Mesenchymal stem cell (in vitro differentiated cells and primary cell): ENCODE data around the gene MSGN1.

Experiments
- DNase-seq: peaks from one replicate; pipeline ENCODE4 v3.0.0-alpha.2; 2013
- H2AFZ ChIP-seq: one replicate; pipeline ENCODE4 v1.6.1; 2013; ENCODE audit warnings: low read depth, mild to moderate bottlenecking, control low read depth, inconsistent platforms, low read length, moderate library complexity
- H2AK5ac ChIP-seq: 2 replicates; pipeline ENCODE4 v1.6.1; 2013; ENCODE audit warnings: low read length, moderate library complexity, mild to moderate bottlenecking, inconsistent platforms; ENCODE audit not compliant: severe bottlenecking
- H2BK120ac ChIP-seq: one replicate; pipeline ENCODE4 v1.6.1; 2013; ENCODE audit warnings: low read depth, mild to moderate bottlenecking, inconsistent platforms, low read length, moderate library complexity
- H2BK12ac ChIP-seq, 2 experiments: one replicate each; pipeline ENCODE4 v1.6.1; 2013; ENCODE audit warnings: inconsistent platforms in 2 of 2, low read length in 2 of 2, mild to moderate bottlenecking in 2 of 2, moderate library complexity in 2 of 2, control low read depth in 1 of 2
- H2BK15ac ChIP-seq: one replicate; pipeline ENCODE4 v1.6.1; 2013; ENCODE audit warnings: mild to moderate bottlenecking, low read depth, inconsistent platforms; ENCODE audit not compliant: poor library complexity, severe bottlenecking
- H2BK5ac ChIP-seq: 2 replicates; pipeline ENCODE4 v1.6.1; 2013; ENCODE audit warnings: low read depth, mild to moderate bottlenecking, low read length, control low read depth, inconsistent platforms; ENCODE audit not compliant: poor library complexity, severe bottlenecking
- H3K14ac ChIP-seq, 2 experiments: one replicate each; pipeline ENCODE4 v1.6.1; 2013; ENCODE audit warnings: inconsistent platforms in 2 of 2, low read length in 2 of 2, control low read depth in 1 of 2, mild to moderate bottlenecking in 1 of 2, moderate library complexity in 1 of 2
- H3K18ac ChIP-seq, 2 experiments: one replicate each; pipeline ENCODE4 v1.6.1; 2013; ENCODE audit warnings: inconsistent platforms in 2 of 2, low read length in 2 of 2, control low read depth in 1 of 2, low read depth in 1 of 2, mild to moderate bottlenecking in 1 of 2
- H3K23ac ChIP-seq, 2 experiments: one replicate each; pipeline ENCODE4 v1.6.1; 2013; ENCODE audit warnings: inconsistent platforms in 2 of 2, low read length in 2 of 2, mild to moderate bottlenecking in 2 of 2, moderate library complexity in 2 of 2, control low read depth in 1 of 2
- H3K27ac ChIP-seq: 2 replicates; pipeline ENCODE4 v1.5.1; 2013; ENCODE audit warnings: mild to moderate bottlenecking, moderate library complexity, low read length, control low read depth, inconsistent platforms; ENCODE audit not compliant: poor library complexity, severe bottlenecking
- H3K27me3 ChIP-seq, 2 experiments: 2 replicates each; pipeline versions ENCODE4 v1.6.1 to v1.7.0; 2013; ENCODE audit warnings: low read length in 2 of 2, mild to moderate bottlenecking in 2 of 2, moderate library complexity in 2 of 2, control low read depth in 1 of 2, inconsistent platforms in 1 of 2; ENCODE audit not compliant: control insufficient read depth in 1 of 2, insufficient read depth in 1 of 2
- H3K36me3 ChIP-seq, 2 experiments: 2 replicates each; pipeline versions ENCODE4 v1.6.1 to v1.7.0; 2013; ENCODE audit warnings: low read length in 2 of 2, control low read depth in 1 of 2, inconsistent platforms in 1 of 2, low read depth in 1 of 2, mild to moderate bottlenecking in 1 of 2; ENCODE audit not compliant: insufficient read depth in 2 of 2, control insufficient read depth in 1 of 2
- H3K4ac ChIP-seq, 2 experiments: one replicate each; pipeline ENCODE4 v1.6.1; 2013; ENCODE audit warnings: inconsistent platforms in 2 of 2, low read length in 2 of 2, mild to moderate bottlenecking in 2 of 2, moderate library complexity in 2 of 2, control low read depth in 1 of 2, low read depth in 1 of 2
- H3K4me1 ChIP-seq: 2 replicates; pipeline ENCODE4 v1.6.1; 2013; ENCODE audit warnings: low read depth, low read length, control low read depth; ENCODE audit not compliant: control insufficient read depth, insufficient read depth
- H3K4me2 ChIP-seq: 2 replicates; pipeline ENCODE4 v1.6.1; 2013; ENCODE audit warnings: low read length, mild to moderate bottlenecking, inconsistent platforms; ENCODE audit not compliant: poor library complexity, severe bottlenecking
- H3K4me3 ChIP-seq, 2 experiments: 2 replicates each; pipeline versions ENCODE4 v1.5.1 to v1.7.0; 2013; ENCODE audit warnings: low read length in 2 of 2, mild to moderate bottlenecking in 2 of 2, control low read depth in 1 of 2, low read depth in 1 of 2; ENCODE audit not compliant: insufficient read depth in 1 of 2
- H3K79me1 ChIP-seq: replicated peaks from 2 replicates; pipeline ENCODE4 v1.6.1; 2013; ENCODE audit warnings: mild to moderate bottlenecking, control low read depth, low read length, inconsistent platforms; ENCODE audit not compliant: poor library complexity, severe bottlenecking
- H3K9ac ChIP-seq: 2 replicates; pipeline ENCODE4 v1.7.0; 2013; ENCODE audit warnings: mild to moderate bottlenecking, low read length, moderate library complexity
- H3K9me3 ChIP-seq: 2 replicates; pipeline ENCODE4 v1.7.0; 2013; ENCODE audit warnings: mild to moderate bottlenecking, low read length; ENCODE audit not compliant: control insufficient read depth
- H4K8ac ChIP-seq: one replicate; pipeline ENCODE4 v1.6.1; 2013; ENCODE audit warnings: inconsistent platforms, mild to moderate bottlenecking, low read length, moderate library complexity
- H4K91ac ChIP-seq: one replicate; pipeline ENCODE4 v1.6.1; 2013; ENCODE audit warnings: mild to moderate bottlenecking, low read length, inconsistent platforms
- WGBS: methylation state at CpG from one replicate; pipeline ENCODE4 v1.1.7; 2013; ENCODE audit warnings: mixed read lengths; 5-methylcytosine and 5-hydroxymethylcytosine counted together

Gene MSGN1

DNA sequence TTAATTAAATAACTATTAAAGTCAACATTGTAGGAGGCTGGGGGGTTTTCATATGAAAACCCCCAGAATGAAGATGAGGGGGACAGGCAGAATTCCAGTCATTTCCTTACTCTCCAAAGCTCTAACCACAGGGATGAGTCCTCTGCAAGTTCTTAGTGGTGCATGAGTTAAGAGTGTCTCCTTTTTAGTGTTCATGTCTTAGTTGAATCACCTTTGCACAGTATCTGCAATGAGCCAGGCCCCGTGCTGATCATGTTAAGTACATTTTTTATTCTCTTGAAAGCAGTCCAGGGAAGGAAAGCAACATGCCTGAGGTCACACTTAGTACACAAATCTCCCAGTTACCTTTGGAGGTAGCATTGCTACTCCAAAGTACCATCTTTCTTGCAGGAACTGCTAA is 25.7 kb upstream of the MSGN1 start:
- Histone ChIP-seq H3K18ac (peak overlapping the region; percentile 46 to 67), H3K79me1 (no peaks in the 10 kb centered on the region), H2BK12ac (peak overlapping the region in 1 of 2 experiments; percentile 18), H2BK5ac (no peak overlapping the region), H3K4me3 (no peak overlapping the region), H2BK120ac (no peak overlapping the region), H3K9ac (no peak overlapping the region), H3K4me2 (no peak overlapping the region), H2AFZ (no peak overlapping the region), H4K91ac (no peak overlapping the region), H3K36me3 (no peaks in the 10 kb centered on the region), H3K4me1 (peaks cover 3% of the 10 kb centered on the region), H3K4ac (peak overlapping the region in 1 of 2 experiments; percentile 26), H2BK15ac (no peak overlapping the region), H3K27ac (no peak overlapping the region), H3K14ac (no peak overlapping the region), H3K23ac (no peak overlapping the region), H2AK5ac (no peak overlapping the region), H3K9me3 (no peaks in the 10 kb centered on the region), H4K8ac (no peak overlapping the region), H3K27me3 (peaks cover 0 to 4% of the 10 kb centered on the region in 2 experiments)
- DNase-seq, result no peak
- WGBS, result 87% methylated on average over 1 of the region's 1 CpG

DNA sequence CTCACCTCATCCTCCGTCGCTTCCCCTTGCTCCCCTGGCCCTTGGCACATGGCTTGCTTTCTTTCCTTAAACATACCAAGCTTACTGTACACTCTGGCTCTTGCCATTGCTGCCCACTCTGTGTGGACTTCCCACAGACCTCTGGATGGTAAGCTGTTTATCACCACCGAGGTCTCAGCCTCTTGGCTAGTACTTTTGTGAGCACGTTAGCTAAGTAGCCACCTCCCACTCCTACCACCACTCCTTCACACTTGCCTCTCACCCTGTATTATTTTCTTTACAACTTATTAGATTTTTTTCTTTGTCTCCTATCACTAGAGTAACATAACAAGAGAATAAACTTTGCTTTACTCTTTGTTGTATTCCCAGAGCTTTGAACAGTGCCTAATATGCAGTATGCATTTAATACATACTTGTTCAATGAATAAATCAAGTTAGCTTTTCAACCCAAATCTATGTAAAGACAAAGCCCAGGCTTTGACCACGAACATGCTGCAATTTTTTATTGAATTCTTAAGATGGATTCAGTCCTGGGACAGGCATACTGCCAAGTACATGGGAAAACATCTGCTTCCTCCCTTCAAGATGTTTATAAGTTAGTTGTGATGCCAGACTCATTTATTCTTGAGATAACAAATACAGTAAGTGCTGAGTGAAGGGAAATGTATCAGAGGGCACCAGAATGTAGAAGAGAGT is 25.0 kb upstream of the MSGN1 start:
- Histone ChIP-seq H3K9ac (no peak overlapping the region), H3K79me1 (no peaks in the 10 kb centered on the region), H3K4ac (peak overlapping the region in 1 of 2 experiments; percentile 1), H3K4me3 (no peak overlapping the region), H2BK12ac (peak overlapping the region; percentile 18 to 65), H3K18ac (peak overlapping the region; percentile 46 to 67), H2AFZ (no peak overlapping the region), H2AK5ac (no peak overlapping the region), H3K36me3 (no peaks in the 10 kb centered on the region), H2BK120ac (no peak overlapping the region), H3K27me3 (peaks cover 0 to 7% of the 10 kb centered on the region in 2 experiments), H3K14ac (no peak overlapping the region), H4K91ac (peak overlapping the region; percentile 18), H3K4me1 (peaks cover 3% of the 10 kb centered on the region), H2BK15ac (no peak overlapping the region), H4K8ac (peak overlapping the region; percentile 19), H3K27ac (no peak overlapping the region), H3K23ac (peak overlapping the region in 1 of 2 experiments; percentile 6), H3K9me3 (no peaks in the 10 kb centered on the region), H2BK5ac (no peak overlapping the region), H3K4me2 (no peak overlapping the region)
- DNase-seq, result peak; percentile 70
- 66% methylated on average over 5 of the region's 5 CpGs for WGBS

DNA sequence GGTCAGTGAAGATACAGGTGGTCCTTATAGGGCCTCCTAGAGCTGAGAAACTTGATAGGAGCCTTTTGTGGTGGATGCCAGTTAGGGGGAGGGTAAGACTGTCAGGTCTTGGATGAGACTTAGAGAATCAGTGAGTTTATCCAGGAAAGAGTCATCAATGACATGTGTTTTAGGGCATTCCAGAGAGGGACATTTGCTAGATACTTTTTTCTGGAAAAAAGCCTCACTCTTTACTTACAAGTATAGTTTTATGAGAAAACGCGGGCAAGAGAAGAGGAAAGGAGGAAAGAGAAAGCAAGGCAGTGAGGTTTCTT is 24.5 kb upstream of the MSGN1 start:
- WGBS, result 100% methylated on average over 2 of the region's 2 CpGs
- no peak overlapping the region for H2BK15ac ChIP-seq
- H3K9me3 ChIP-seq, result no peaks in the 10 kb centered on the region
- H3K23ac ChIP-seq, result no peak overlapping the region
- H3K4me3 ChIP-seq, result peak overlapping the region in 1 of 2 experiments; percentile 0
- no peak overlapping the region for H4K8ac ChIP-seq
- no peak overlapping the region for H3K4ac ChIP-seq
- H3K27ac ChIP-seq, result no peak overlapping the region
- no peak for DNase-seq
- H3K18ac ChIP-seq, result peak overlapping the region in 1 of 2 experiments; percentile 70
- no peak overlapping the region for H4K91ac ChIP-seq
- H2BK5ac ChIP-seq, result no peak overlapping the region
- H3K4me2 ChIP-seq, result no peak overlapping the region
- H3K4me1 ChIP-seq, result peaks cover 3% of the 10 kb centered on the region
- no peak overlapping the region for H3K9ac ChIP-seq
- H2AFZ ChIP-seq, result no peak overlapping the region
- no peak overlapping the region for H2BK120ac ChIP-seq
- no peak overlapping the region for H3K14ac ChIP-seq
- no peaks in the 10 kb centered on the region for H3K36me3 ChIP-seq
- H2BK12ac ChIP-seq, result no peak overlapping the region
- H3K79me1 ChIP-seq, result no peaks in the 10 kb centered on the region
- H3K27me3 ChIP-seq, result peaks cover 0 to 8% of the 10 kb centered on the region in 2 experiments
- H2AK5ac ChIP-seq, result no peak overlapping the region

- DNase-seq, result no peak
- no CpG with 5 or more reads among the region's 1 CpG for WGBS
- Histone ChIP-seq H2AK5ac (no peak overlapping the region), H3K23ac (no peak overlapping the region), H2BK12ac (no peak overlapping the region), H3K36me3 (no peaks in the 10 kb centered on the region), H2BK15ac (no peak overlapping the region), H3K27ac (no peak overlapping the region), H2AFZ (no peak overlapping the region), H4K8ac (no peak overlapping the region), H3K27me3 (peaks cover 0 to 8% of the 10 kb centered on the region in 2 experiments), H3K18ac (peak overlapping the region in 1 of 2 experiments; percentile 70), H3K4me3 (peak overlapping the region in 1 of 2 experiments; percentile 8), H3K9me3 (no peaks in the 10 kb centered on the region), H3K79me1 (no peaks in the 10 kb centered on the region), H3K14ac (peak overlapping the region in 1 of 2 experiments; percentile 71), H3K9ac (no peak overlapping the region), H2BK120ac (no peak overlapping the region), H3K4ac (peak overlapping the region in 1 of 2 experiments; percentile 51), H4K91ac (no peak overlapping the region), H2BK5ac (no peak overlapping the region), H3K4me2 (no peak overlapping the region), H3K4me1 (peaks cover 3% of the 10 kb centered on the region)
Measured at GRCh38 chr2:17792515-17792914, 23.7 kb upstream of the MSGN1 start.
